Osteocyte (in vitro differentiated cells): Measurements from ENCODE around the gene CASP1. TPM values are rescaled to one million over a fixed set of nuclear protein-coding genes. Genes with fewer than 3 reads are reported as not detected.
"Not testable (repeated sequence)": the region's sequence is repeated elsewhere in the genome, so short reads cannot be mapped to it uniquely, and the experiment has no call there.

Experiments
- DNase-seq: peaks from one replicate; pipeline ENCODE4 v3.0.0; 2021; ENCODE audit warnings: mixed read lengths; ENCODE audit not compliant: unreplicated experiment; ENCODE audit errors: extremely low spot score
- H3K27ac Mint-ChIP-seq: one replicate; pipeline ENCODE4 v1.8.0; 2021; ENCODE audit warnings: mild to moderate bottlenecking, mixed read lengths; ENCODE audit not compliant: unreplicated experiment
- H3K27me3 Mint-ChIP-seq: one replicate; pipeline ENCODE4 v1.8.0; 2021; ENCODE audit warnings: mixed read lengths; ENCODE audit not compliant: unreplicated experiment
- H3K36me3 Mint-ChIP-seq: one replicate; pipeline ENCODE4 v1.8.0; 2021; ENCODE audit warnings: mixed read lengths; ENCODE audit not compliant: unreplicated experiment
- H3K4me1 Mint-ChIP-seq: one replicate; pipeline ENCODE4 v1.8.0; 2021; ENCODE audit warnings: mixed read lengths; ENCODE audit not compliant: unreplicated experiment
- H3K4me3 Mint-ChIP-seq: one replicate; pipeline ENCODE4 v1.8.0; 2021; ENCODE audit warnings: mild to moderate bottlenecking, moderate library complexity, mixed read lengths; ENCODE audit not compliant: unreplicated experiment
- H3K9me3 Mint-ChIP-seq: one replicate; pipeline ENCODE4 v1.8.0; 2021; ENCODE audit warnings: mixed read lengths; ENCODE audit not compliant: unreplicated experiment
- total RNA-seq: library from RNA; stranded (reverse); gene quantifications from 2 replicates; pipeline ENCODE4 v1.2.1, GENCODE V29; 2021
- TF ChIP-seq, protein P1 (sequence below): fragments of 200-600 bp; sonication (generic); IDR thresholded peaks from 2 replicates; pipeline ENCODE4 v1.5.0; 2021; ENCODE audit warnings: antibody characterized with exemption, mild to moderate bottlenecking, moderate library complexity

CASP1 gene
- total RNA-seq, 1 donor from 2014 or later = 1.1 TPM

DNA sequence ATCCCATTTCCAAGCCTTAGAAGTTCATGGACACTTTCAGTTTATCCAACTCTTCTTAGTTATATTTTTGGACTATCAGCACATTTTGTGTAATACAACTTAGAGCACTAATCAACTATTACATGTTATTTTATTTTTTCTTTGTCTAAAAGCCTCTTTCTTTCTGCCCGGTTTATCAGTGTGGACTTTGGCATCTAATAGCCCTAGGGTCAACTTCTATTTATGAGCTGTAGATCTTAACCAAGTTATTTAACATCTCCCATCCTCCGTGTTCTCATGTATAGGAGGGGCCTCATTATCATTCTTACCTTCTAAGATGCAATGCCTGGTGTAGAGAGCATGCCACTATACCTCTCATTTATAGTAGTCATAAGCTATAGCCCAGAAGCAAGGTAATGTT is 5.8 kb upstream of the CASP1 start:
- Mint-ChIP-seq H3K4me3 (no peak overlapping the region), H3K36me3 (no peaks in the 10 kb centered on the region), H3K27ac (no peak overlapping the region), H3K27me3 (no peaks in the 10 kb centered on the region), H3K9me3 (no peaks in the 10 kb centered on the region), H3K4me1 (peaks cover 22% of the 10 kb centered on the region)
- DNase-seq = no peak
- TF ChIP-seq, protein P1, sequence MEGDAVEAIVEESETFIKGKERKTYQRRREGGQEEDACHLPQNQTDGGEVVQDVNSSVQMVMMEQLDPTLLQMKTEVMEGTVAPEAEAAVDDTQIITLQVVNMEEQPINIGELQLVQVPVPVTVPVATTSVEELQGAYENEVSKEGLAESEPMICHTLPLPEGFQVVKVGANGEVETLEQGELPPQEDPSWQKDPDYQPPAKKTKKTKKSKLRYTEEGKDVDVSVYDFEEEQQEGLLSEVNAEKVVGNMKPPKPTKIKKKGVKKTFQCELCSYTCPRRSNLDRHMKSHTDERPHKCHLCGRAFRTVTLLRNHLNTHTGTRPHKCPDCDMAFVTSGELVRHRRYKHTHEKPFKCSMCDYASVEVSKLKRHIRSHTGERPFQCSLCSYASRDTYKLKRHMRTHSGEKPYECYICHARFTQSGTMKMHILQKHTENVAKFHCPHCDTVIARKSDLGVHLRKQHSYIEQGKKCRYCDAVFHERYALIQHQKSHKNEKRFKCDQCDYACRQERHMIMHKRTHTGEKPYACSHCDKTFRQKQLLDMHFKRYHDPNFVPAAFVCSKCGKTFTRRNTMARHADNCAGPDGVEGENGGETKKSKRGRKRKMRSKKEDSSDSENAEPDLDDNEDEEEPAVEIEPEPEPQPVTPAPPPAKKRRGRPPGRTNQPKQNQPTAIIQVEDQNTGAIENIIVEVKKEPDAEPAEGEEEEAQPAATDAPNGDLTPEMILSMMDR = no peak

GRCh38 chr11:105034388-105034787 is 556 bp downstream of the CASP1 start:
- not testable (repeated sequence) for H3K9me3 Mint-ChIP-seq, H3K36me3 Mint-ChIP-seq, H3K27me3 Mint-ChIP-seq, H3K27ac Mint-ChIP-seq, H3K4me3 Mint-ChIP-seq, DNase-seq, H3K4me1 Mint-ChIP-seq

- no peak overlapping the region for H3K4me3 Mint-ChIP-seq
- H3K36me3 Mint-ChIP-seq = no peaks in the 10 kb centered on the region
- no peak for DNase-seq
- TF ChIP-seq, protein P1 = no peak
- H3K9me3 Mint-ChIP-seq = no peaks in the 10 kb centered on the region
- no peak overlapping the region for H3K27ac Mint-ChIP-seq
- no peaks in the 10 kb centered on the region for H3K27me3 Mint-ChIP-seq
- peaks cover 6% of the 10 kb centered on the region for H3K4me1 Mint-ChIP-seq
These were observed 1.2 kb downstream of the CASP1 start for GRCh38 chr11:105033781-105034180.

DNA sequence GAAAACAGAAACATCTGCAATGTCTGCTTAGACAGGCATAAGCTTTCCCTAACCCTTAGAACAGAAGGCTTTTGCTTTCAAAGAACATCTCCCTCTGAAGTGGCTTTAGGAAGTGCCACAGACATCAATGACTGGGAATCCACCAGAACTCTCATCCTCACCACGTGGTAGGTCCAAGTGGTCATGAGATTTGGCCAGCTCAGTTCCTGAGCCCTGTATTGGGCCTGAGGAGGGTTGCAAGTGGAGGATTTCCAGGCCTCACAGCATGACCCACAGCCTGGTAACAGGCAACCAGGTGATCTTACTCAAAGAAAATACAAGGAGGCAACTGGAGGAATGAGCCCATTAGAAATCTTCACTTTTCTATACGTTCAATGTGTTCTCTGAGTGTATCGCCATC is 1.6 kb downstream of the CASP1 start:
- H3K36me3 Mint-ChIP-seq = no peaks in the 10 kb centered on the region
- peaks cover 6% of the 10 kb centered on the region for H3K4me1 Mint-ChIP-seq
- H3K4me3 Mint-ChIP-seq = no peak overlapping the region
- TF ChIP-seq, protein P1 = no peak
- no peak overlapping the region for H3K27ac Mint-ChIP-seq
- no peaks in the 10 kb centered on the region for H3K27me3 Mint-ChIP-seq
- H3K9me3 Mint-ChIP-seq = no peaks in the 10 kb centered on the region
- no peak for DNase-seq

GRCh38 chr11:105032495-105032894 is 2.4 kb downstream of the CASP1 start:
- Mint-ChIP-seq H3K27ac (no peak overlapping the region), H3K4me1 (peaks cover 6% of the 10 kb centered on the region), H3K27me3 (no peaks in the 10 kb centered on the region), H3K36me3 (no peaks in the 10 kb centered on the region), H3K9me3 (no peaks in the 10 kb centered on the region), H3K4me3 (no peak overlapping the region)
- DNase-seq = no peak
- TF ChIP-seq, protein P1 = no peak

DNA sequence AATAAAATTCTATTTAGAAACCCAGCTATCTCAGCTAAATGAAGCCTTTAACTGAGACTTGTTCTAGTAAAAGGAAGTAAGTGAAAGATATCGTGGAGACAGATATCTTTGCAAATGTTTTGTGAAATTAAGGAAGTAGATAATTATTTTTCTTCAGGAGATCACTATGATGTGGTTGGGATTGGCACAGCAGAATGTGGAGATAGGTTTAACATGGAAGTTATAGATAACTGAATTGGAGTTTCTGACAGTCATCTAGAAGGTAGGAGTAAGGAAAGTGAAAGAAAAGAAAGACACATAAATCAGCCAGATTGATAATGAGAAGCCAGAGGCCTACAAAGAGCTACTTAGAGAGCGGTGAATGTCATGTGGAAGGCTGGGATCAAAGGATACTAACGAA is 7.3 kb downstream of the CASP1 start:
- Mint-ChIP-seq H3K27ac (no peak overlapping the region), H3K4me3 (no peak overlapping the region), H3K27me3 (no peaks in the 10 kb centered on the region), H3K36me3 (no peaks in the 10 kb centered on the region), H3K9me3 (no peaks in the 10 kb centered on the region), H3K4me1 (no peaks in the 10 kb centered on the region)
- no peak for DNase-seq
- TF ChIP-seq, protein P1 = no peak
